GM19397 (cell line): ENCODE data around the gene DGKQ.

ENCODE experiments used
- ATAC-seq: cut with Tn5 transposase; IDR thresholded peaks from one replicate; pipeline ENCODE4 v1.9.1; 2021; ENCODE audit warnings: mild to moderate bottlenecking, moderate library complexity; ENCODE audit not compliant: unreplicated experiment

Gene DGKQ

GRCh38 chr4:909821-910220 lies 63.5 kb downstream of the DGKQ start:
- no peak for ATAC-seq

- no peak for ATAC-seq
Observed at GRCh38 chr4:909131-909571, 64.2 kb downstream of the DGKQ start.
